Measurements from ENCODE around the gene INTU.

DNA sequence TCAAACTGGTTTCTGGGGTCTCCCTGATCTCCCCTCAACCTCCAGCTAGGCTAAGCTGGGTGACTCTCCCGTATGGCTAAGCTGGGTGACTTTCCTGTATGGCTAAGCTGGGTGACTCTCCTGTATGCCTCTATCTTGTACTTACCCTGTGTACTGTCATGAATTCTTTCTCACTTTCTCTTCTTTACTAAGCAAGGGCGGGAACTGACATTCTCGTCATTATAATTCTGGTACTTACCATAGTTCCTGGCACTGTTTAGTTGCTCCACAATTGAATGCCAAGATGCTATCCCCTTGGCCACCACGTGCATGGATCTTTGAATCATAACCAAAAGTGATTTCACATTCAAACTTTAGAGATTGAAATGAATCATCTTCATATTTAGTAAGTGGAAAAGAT, 8.8 kb downstream of the INTU start:
- no peak for TF ChIP-seq ZNF274 (IDR thresholded peaks at IDR 0.05; ENCODE audit: low read depth, low read length)
- TF ChIP-seq YY1 (IDR thresholded peaks at IDR 0.05; ENCODE audit: insufficient read depth, insufficient read length), result no peak
